Breast epithelium (tissue), 3 donors: ENCODE measurements around the gene C12orf60.

Experiments
- CTCF ChIP-seq, 3 donors: fragments of 450-650 bp; IDR thresholded peaks; one replicate each; pipeline ENCODE4 v1.5.1; 2016 to 2017; ENCODE audit warnings: antibody characterized with exemption in 3 of 3, mild to moderate bottlenecking in 3 of 3, moderate library complexity in 3 of 3
- POLR2A ChIP-seq: fragments of 450-650 bp; IDR thresholded peaks from one replicate; pipeline ENCODE4 v1.6.1; 2016; ENCODE audit warnings: antibody characterized with exemption, mild to moderate bottlenecking, moderate library complexity

GRCh38 chr12:14811486-14811885, 8.0 kb downstream of the C12orf60 start:
- TF ChIP-seq POLR2A (no peak), CTCF (IDR thresholded peaks at IDR 0.05) (no peak)
